Measurements from ENCODE around the gene DHX16.

GRCh38 chr6:30670760-30671527, 1.9 kb downstream of the DHX16 start:
- TF ChIP-seq TCF7L2 (IDR thresholded peaks at IDR 0.05; ENCODE audit: low read depth, low read length) (no peak), CTCF (IDR thresholded peaks at IDR 0.05) (no peak), SIN3A (IDR thresholded peaks at IDR 0.05; ENCODE audit: borderline replicate concordance, insufficient read depth, low read depth, low read length) (no peak), POLR2AphosphoS5 (IDR thresholded peaks at IDR 0.05; ENCODE audit: low read depth, low read length) (no peak), REST (IDR thresholded peaks at IDR 0.05; ENCODE audit: insufficient read depth in 1 of 2, low read depth in 2 of 2, low read length in 1 of 2) (no peak)
